ENCODE results near the gene MBD4. TPM values are rescaled to one million over a fixed set of nuclear protein-coding genes. Genes with fewer than 3 reads are reported as not detected.

Gene MBD4
- total RNA-seq, 1 experiment from 2014 or later = 40.1 TPM

- DNase-seq = no peak
- H3K56ac ChIP-seq (ENCODE audit: insufficient read length, low read depth, low read length) = no peak overlapping the region
- no peaks in the 10 kb centered on the region for H3K4me1 ChIP-seq (ENCODE audit: insufficient read depth, low read length)
- no peak overlapping the region for H3K9ac ChIP-seq (ENCODE audit: extremely low read depth, insufficient read length, low read length)
- H3K9me3 ChIP-seq (ENCODE audit: control insufficient read depth, low read depth, low read length) = no peaks in the 10 kb centered on the region
- H4K8ac ChIP-seq (replicated peaks; ENCODE audit: insufficient read length, low read depth, low read length) = no peak overlapping the region
- no peaks in the 10 kb centered on the region for H3K79me1 ChIP-seq (ENCODE audit: insufficient read depth, low read depth, low read length, poor library complexity, severe bottlenecking)
- H2BK120ac ChIP-seq (ENCODE audit: low read depth, low read length, poor library complexity, severe bottlenecking) = no peak overlapping the region
- H2BK12ac ChIP-seq (ENCODE audit: insufficient read length, low read depth, low read length) = no peak overlapping the region
- peaks cover 3% of the 10 kb centered on the region; the same call in 1 of the 2 replicates for H3K27me3 ChIP-seq (ENCODE audit: insufficient read depth, low read length)
- no peaks in the 10 kb centered on the region for H3K23me2 ChIP-seq (ENCODE audit: insufficient read length, low read depth, low read length, poor library complexity, severe bottlenecking)
- no peaks in the 10 kb centered on the region for H3K79me2 ChIP-seq (ENCODE audit: insufficient read depth, low read length)
- no peak overlapping the region for H2BK5ac ChIP-seq (ENCODE audit: insufficient read length, low read length)
- H2AFZ ChIP-seq (ENCODE audit: low read length) = no peak overlapping the region
- H2BK20ac ChIP-seq (ENCODE audit: low read depth, low read length, poor library complexity, severe bottlenecking) = no peak overlapping the region
- no peak overlapping the region for H3K14ac ChIP-seq (ENCODE audit: insufficient read depth, low read length)
- H3K36me3 Mint-ChIP-seq (ENCODE audit: insufficient read depth in 1 of 3, low read depth in 3 of 3) = no peaks in the 10 kb centered on the region
- WGBS (ENCODE audit: extremely low coverage, insufficient read length, low lambda C conversion rate) = no CpG with 5 or more reads among the region's 14 CpGs
- no peak overlapping the region for H3K4me3 Mint-ChIP-seq
- no peak overlapping the region for H2AK5ac ChIP-seq (ENCODE audit: insufficient read length, low read length)
- H3T11ph ChIP-seq (ENCODE audit: low read length) = no peak overlapping the region
- peaks cover 0 to 2% of the 10 kb centered on the region in 2 experiments; a peak in 1 of 5 replicates for H3K9me3 Mint-ChIP-seq
- no peak overlapping the region for H3K4ac ChIP-seq (ENCODE audit: low read depth, low read length)
- no peak overlapping the region for H3K18ac ChIP-seq (ENCODE audit: insufficient read length, low read depth, low read length)
- no peak overlapping the region for H3K27ac ChIP-seq (ENCODE audit: insufficient read length, low read depth, low read length)
- H3K27ac Mint-ChIP-seq = no peak overlapping the region; a peak in 1 of 7 replicates
- no peak overlapping the region for H3K4me2 ChIP-seq (ENCODE audit: insufficient read depth, insufficient read length, low read length)
- TF ChIP-seq CTCF (conservative IDR thresholded peaks at IDR 0.05) = no peak
- H3K27me3 Mint-ChIP-seq (ENCODE audit: low read depth) = peaks cover 57% of the 10 kb centered on the region
- peaks cover 8 to 14% of the 10 kb centered on the region in 2 experiments; a peak in 3 of 4 replicates for H3K4me1 Mint-ChIP-seq
- no peaks in the 10 kb centered on the region for H4K20me1 ChIP-seq (ENCODE audit: control insufficient read depth, insufficient read depth, insufficient read length)
- no peak overlapping the region for H2BK15ac ChIP-seq (ENCODE audit: low read depth, low read length)
- H4K5ac ChIP-seq (ENCODE audit: insufficient read length, low read depth, low read length) = no peak overlapping the region
- no peak overlapping the region for H4K91ac ChIP-seq (ENCODE audit: insufficient read length, low read depth, low read length)
- H3K23ac ChIP-seq (ENCODE audit: insufficient read length, low read depth, low read length) = no peak overlapping the region
These were observed 21.4 kb downstream of the MBD4 start for GRCh38 chr3:129418041-129418973.

All from H9 (cell line).